H1 (cell line): ENCODE measurements around the gene CELF2. TPM values are rescaled to one million over a fixed set of nuclear protein-coding genes. Genes with fewer than 3 reads are reported as not detected.

ENCODE experiments used
- CHD1 ChIP-seq: IDR thresholded peaks from 2 replicates; pipeline ENCODE4 v1.6.1; 2012; ENCODE audit warnings: low read depth, low read length, improper control_type of control experiment
- POU5F1 ChIP-seq: IDR thresholded peaks from 2 replicates; pipeline ENCODE4 v1.6.1; 2011; ENCODE audit warnings: low read depth, mild to moderate bottlenecking, low read length, moderate library complexity
- SIX5 ChIP-seq: IDR thresholded peaks from 2 replicates; pipeline ENCODE4 v1.6.1; 2011; ENCODE audit warnings: mild to moderate bottlenecking, low read depth, low read length
- TCF12 ChIP-seq: IDR thresholded peaks from 2 replicates; pipeline ENCODE4 v1.6.1; 2011; ENCODE audit warnings: low read depth, mild to moderate bottlenecking, low read length
- TEAD4 ChIP-seq: IDR thresholded peaks from 2 replicates; pipeline ENCODE4 v1.6.1; 2012; ENCODE audit warnings: low read depth, low read length, inconsistent platforms, mixed read lengths
- YY1 ChIP-seq: IDR thresholded peaks from 2 replicates; pipeline ENCODE4 v1.6.1; 2011; ENCODE audit warnings: low read depth, mild to moderate bottlenecking, low read length
- polyA plus RNA-seq, 7 experiments: library from polyadenylated mRNA; depleted of rRNA in 3 of 7; stranded (reverse) in 5 of 7; unstranded in 2 of 7; fragments of >200 nt in 5 of 7; fragments of 200-250 nt in 2 of 7; gene quantifications; 1 replicate in 5 of 7; 2 replicates in 1 of 7; 4 replicates in 1 of 7; pipeline versions ENCODE4 v1.2.1 to v1.2.3, GENCODE V29; 2011 to 2013; ENCODE audit warnings: missing spikeins in 2 of 7, mixed read lengths in 2 of 7
- total RNA-seq: library from RNA; stranded (reverse); fragmentation: NEBNext Ultra II Directional; extraction: Animal tissue kit (Norgen Biotek cat#: 25700); gene quantifications from 2 replicates; pipeline ENCODE4 v1.2.1, GENCODE V29; 2021

CELF2 gene
- total and polyA plus RNA-seq, 2 of the 8 experiments (the other 6 are each of a cell fraction or from before 2014, with no cell fraction given): 18.3 to 22.7 TPM

DNA sequence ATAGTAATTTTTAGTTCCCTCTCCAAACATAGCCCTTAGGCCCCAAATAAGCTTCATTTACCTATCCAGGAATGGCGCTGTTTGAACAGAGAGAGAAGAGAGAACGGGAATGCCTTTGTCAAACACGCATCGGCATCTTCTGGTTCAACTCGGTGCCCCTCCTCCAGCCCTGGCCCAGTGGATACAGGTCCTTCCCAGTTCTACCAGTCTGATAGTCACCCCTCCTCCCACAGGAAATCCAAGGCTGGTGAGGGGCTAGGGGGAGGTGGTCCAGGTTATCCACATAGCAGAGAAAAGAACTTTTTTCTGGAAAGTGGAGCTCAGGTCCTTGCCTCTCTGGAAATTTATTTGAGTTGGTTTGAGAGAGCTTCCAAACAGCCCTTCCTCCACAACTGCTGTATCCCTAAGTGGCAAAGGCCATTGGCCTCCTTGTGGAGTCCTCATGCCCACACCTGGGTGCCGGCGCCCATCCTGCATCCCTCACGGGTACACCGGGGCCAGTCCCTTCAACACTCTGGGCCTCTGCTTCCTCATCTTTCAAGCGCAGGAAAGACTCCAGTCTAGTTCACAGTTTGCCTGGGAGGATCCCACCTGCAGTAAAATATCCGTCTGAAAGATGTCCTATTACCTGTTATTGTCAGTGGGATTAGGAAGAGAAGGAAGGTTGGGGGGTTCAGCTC lies 287.4 kb downstream of the CELF2 start (continued):
- TF ChIP-seq TCF12: no peak
- no peak for TF ChIP-seq SIX5
- no peak for TF ChIP-seq YY1
- TF ChIP-seq TEAD4: no peak
- TF ChIP-seq POU5F1: no peak
- TF ChIP-seq CHD1: no peak
- TF ChIP-seq, all 59 proteins: peak for 0
